Measurements from ENCODE around the gene GRAP.
"Not testable (repeated sequence)": the region's sequence is repeated elsewhere in the genome, so short reads cannot be mapped to it uniquely, and the experiment has no call there.

GRAP gene

GRCh38 chr17:19041871-19042270, 4.9 kb downstream of the GRAP start:
- not testable (repeated sequence) for FAIRE-seq

GRCh38 chr17:19040350-19040749, 6.4 kb downstream of the GRAP start:
- FAIRE-seq: not testable (repeated sequence)

GRCh38 chr17:19038730-19039129, 8.0 kb downstream of the GRAP start:
- not testable (repeated sequence) for FAIRE-seq

- FAIRE-seq: not testable (repeated sequence)
Measured at GRCh38 chr17:19038007-19038406, 8.8 kb downstream of the GRAP start.

GRCh38 chr17:19037547-19037946, 9.2 kb downstream of the GRAP start:
- FAIRE-seq: not testable (repeated sequence)

- not testable (repeated sequence) for FAIRE-seq
Measured at GRCh38 chr17:19036186-19036585, 10.6 kb downstream of the GRAP start.

- not testable (repeated sequence) for FAIRE-seq
Measured at GRCh38 chr17:19032377-19032988, 14.3 kb downstream of the GRAP start.

GRCh38 chr17:19031729-19032128, 15.0 kb downstream of the GRAP start:
- not testable (repeated sequence) for FAIRE-seq

- not testable (repeated sequence) for FAIRE-seq
Measured at GRCh38 chr17:19030771-19031449, 15.8 kb downstream of the GRAP start.

GRCh38 chr17:19029740-19030139, 17.0 kb downstream of the GRAP start:
- FAIRE-seq: not testable (repeated sequence)

- not testable (repeated sequence) for FAIRE-seq
Measured at GRCh38 chr17:19028671-19029070, 18.1 kb downstream of the GRAP start.

GRCh38 chr17:19024101-19025078, 22.4 kb downstream of the GRAP start:
- no peak for FAIRE-seq

- FAIRE-seq: no peak
Measured at GRCh38 chr17:19023209-19023999, 23.4 kb downstream of the GRAP start.

GRCh38 chr17:19022747-19023146, 24.0 kb downstream of the GRAP start:
- no peak for FAIRE-seq

- no peak for FAIRE-seq
Measured at GRCh38 chr17:19022128-19022527, 24.6 kb downstream of the GRAP start.

GRCh38 chr17:19021622-19022083, 25.1 kb downstream of the GRAP start:
- no peak for FAIRE-seq

GRCh38 chr17:19021011-19021621, 25.6 kb downstream of the GRAP start:
- FAIRE-seq: not testable (repeated sequence)

- FAIRE-seq: no peak
Measured at GRCh38 chr17:19020016-19020415, 26.7 kb downstream of the GRAP start.

GRCh38 chr17:19019041-19019941, 27.5 kb downstream of the GRAP start:
- FAIRE-seq: no peak

- FAIRE-seq: no peak
Measured at GRCh38 chr17:19018600-19018950, 28.2 kb downstream of the GRAP start.
